ENCODE data around the gene LRRC61. TPM values are rescaled to one million over a fixed set of nuclear protein-coding genes. Genes with fewer than 3 reads are reported as not detected.
"Not testable (repeated sequence)": the region's sequence is repeated elsewhere in the genome, so short reads cannot be mapped to it uniquely, and the experiment has no call there.

The LRRC61 gene
- total RNA-seq: 10 to 100 TPM in 1 of 2 donors, 1 to 10 TPM in 1; 4.6 to 10.2 TPM

GRCh38 chr7:150322833-150323681, at the start of gene LRRC61, which contains the start of gene ACTR3C:
LRRC61 (plus strand) TSS chr7:150323355; CDS start chr7:150336862, 13,507 bp downstream.
ACTR3C (minus strand) TSS chr7:150323545; CDS start chr7:150295296, 28,249 bp downstream.
- Histone ChIP-seq H3K4me1 (ENCODE audit: control insufficient read depth in 1 of 2, low read depth in 2 of 2) (peaks cover 0 to 24% of the 10 kb centered on the region in 2 donors), H3K27ac (peak within 1 kb of the TSS in 1 of 2 donors; percentile 34), H3K4me3 (peak within 1 kb of the TSS; percentile 80), H3K27me3 (replicated peaks; ENCODE audit: insufficient read depth) (no peaks in the 10 kb centered on the region), H3K36me3 (no peaks in the 10 kb centered on the region), H3K9me3 (no peaks in the 10 kb centered on the region)
- DNase-seq (ENCODE audit: low spot score) (no peak), ATAC-seq (ENCODE audit: insufficient number of reproducible peaks, low FRiP score, low read depth) (no peak)
- TF ChIP-seq CTCF (IDR thresholded peaks at IDR 0.05): no peak

- ATAC-seq (ENCODE audit: insufficient number of reproducible peaks, low FRiP score, low read depth): not testable (repeated sequence)
Measured at GRCh38 chr7:150276132-150276695, 46.9 kb upstream of the LRRC61 start.

GRCh38 chr7:150278383-150278782, 44.8 kb upstream of the LRRC61 start:
- H3K27me3 ChIP-seq (replicated peaks; ENCODE audit: insufficient read depth); H3K4me1 ChIP-seq (ENCODE audit: control insufficient read depth in 1 of 2, low read depth in 2 of 2); H3K36me3 ChIP-seq; DNase-seq (ENCODE audit: low spot score); H3K4me3 ChIP-seq; H3K27ac ChIP-seq; H3K9me3 ChIP-seq; ATAC-seq (ENCODE audit: insufficient number of reproducible peaks, low FRiP score, low read depth): not testable (repeated sequence)

More at GRCh38 chr7:150276132-150276695, 46.9 kb upstream of the LRRC61 start:
- not testable (repeated sequence) for H3K27ac ChIP-seq; H3K4me1 ChIP-seq (ENCODE audit: control insufficient read depth in 1 of 2, low read depth in 2 of 2); H3K36me3 ChIP-seq; H3K27me3 ChIP-seq (replicated peaks; ENCODE audit: insufficient read depth); H3K4me3 ChIP-seq; H3K9me3 ChIP-seq; DNase-seq (ENCODE audit: low spot score)
- TF ChIP-seq CTCF (IDR thresholded peaks at IDR 0.05): peak; percentile 64

- H3K4me3 ChIP-seq; H3K4me1 ChIP-seq (ENCODE audit: control insufficient read depth in 1 of 2, low read depth in 2 of 2); ATAC-seq (ENCODE audit: insufficient number of reproducible peaks, low FRiP score, low read depth); DNase-seq (ENCODE audit: low spot score); H3K27me3 ChIP-seq (replicated peaks; ENCODE audit: insufficient read depth); H3K9me3 ChIP-seq; H3K27ac ChIP-seq; H3K36me3 ChIP-seq: not testable (repeated sequence)
Measured at GRCh38 chr7:150281681-150282403, 41.3 kb upstream of the LRRC61 start.

- not testable (repeated sequence) for H3K27ac ChIP-seq; ATAC-seq (ENCODE audit: insufficient number of reproducible peaks, low FRiP score, low read depth); H3K4me1 ChIP-seq (ENCODE audit: control insufficient read depth in 1 of 2, low read depth in 2 of 2); DNase-seq (ENCODE audit: low spot score); H3K4me3 ChIP-seq; H3K27me3 ChIP-seq (replicated peaks; ENCODE audit: insufficient read depth); H3K9me3 ChIP-seq; H3K36me3 ChIP-seq
Measured at GRCh38 chr7:150283111-150283510, 40.0 kb upstream of the LRRC61 start.

GRCh38 chr7:150283608-150284007, 39.5 kb upstream of the LRRC61 start:
- H3K36me3 ChIP-seq; DNase-seq (ENCODE audit: low spot score); ATAC-seq (ENCODE audit: insufficient number of reproducible peaks, low FRiP score, low read depth); H3K4me1 ChIP-seq (ENCODE audit: control insufficient read depth in 1 of 2, low read depth in 2 of 2); H3K27me3 ChIP-seq (replicated peaks; ENCODE audit: insufficient read depth); H3K4me3 ChIP-seq; H3K27ac ChIP-seq; H3K9me3 ChIP-seq: not testable (repeated sequence)

All from thoracic aorta (tissue), 2 donors.